ENCODE measurements around the gene HEPHL1.
"Not testable (repeated sequence)": the region's sequence is repeated elsewhere in the genome, so short reads cannot be mapped to it uniquely, and the experiment has no call there.

HEPHL1 gene

DNA sequence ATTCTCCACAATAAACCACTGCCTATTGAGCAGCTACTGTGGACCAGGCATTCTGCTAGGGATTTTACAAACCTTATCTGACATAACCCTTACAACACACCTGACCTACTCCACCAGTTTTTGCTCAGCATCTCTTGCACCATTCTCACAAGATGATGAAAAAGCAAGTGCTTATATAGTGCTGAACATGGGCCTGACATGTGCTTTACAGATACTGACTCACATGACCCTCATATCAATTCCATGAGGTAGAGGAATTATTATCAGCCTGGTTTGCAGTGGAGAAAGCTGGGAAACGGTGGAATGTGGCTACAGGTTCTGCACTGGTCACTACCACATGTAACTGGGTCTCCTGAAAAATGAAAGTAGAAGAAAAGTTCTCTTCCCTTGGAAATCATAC lies 69.9 kb downstream of the HEPHL1 start:
- no peak for DNase-seq

DNA sequence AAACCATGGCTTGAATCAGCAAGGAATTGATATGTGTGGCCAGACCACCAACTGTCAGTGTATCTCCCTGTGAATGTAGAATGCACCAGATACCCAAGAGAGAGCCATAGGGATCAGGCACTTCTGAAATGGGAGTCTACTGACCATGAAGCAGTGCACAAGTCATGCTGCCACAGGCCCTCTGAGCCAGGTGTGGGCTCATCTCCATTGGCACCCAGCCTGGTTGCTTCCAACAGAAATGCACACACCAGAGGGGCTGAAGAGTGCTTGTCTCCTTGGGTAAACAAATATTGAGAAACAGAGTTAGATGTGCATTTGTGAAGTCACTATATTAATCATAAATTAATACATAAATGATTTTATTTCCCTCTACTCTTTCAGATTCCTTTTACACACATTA lies 79.1 kb downstream of the HEPHL1 start:
- no peak for DNase-seq

DNA sequence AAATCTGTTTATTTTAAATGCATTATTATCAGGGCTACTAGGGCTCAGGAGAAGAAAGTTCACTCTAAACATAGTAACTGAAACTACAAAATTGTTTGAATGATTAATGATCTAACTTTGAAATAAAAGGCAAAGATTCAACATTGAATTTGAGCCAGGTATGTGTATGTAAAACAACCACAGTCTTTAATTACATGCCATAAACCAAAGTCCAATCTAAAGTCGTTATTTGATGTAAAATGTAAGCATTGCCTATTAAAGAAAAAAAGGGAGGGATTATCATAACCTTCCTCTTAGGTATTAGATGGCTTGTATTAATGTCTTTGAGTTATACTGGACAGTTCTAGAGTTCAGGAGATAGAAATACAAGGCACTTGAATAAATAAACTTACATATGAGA lies 82.3 kb downstream of the HEPHL1 start:
- no peak for DNase-seq

DNA sequence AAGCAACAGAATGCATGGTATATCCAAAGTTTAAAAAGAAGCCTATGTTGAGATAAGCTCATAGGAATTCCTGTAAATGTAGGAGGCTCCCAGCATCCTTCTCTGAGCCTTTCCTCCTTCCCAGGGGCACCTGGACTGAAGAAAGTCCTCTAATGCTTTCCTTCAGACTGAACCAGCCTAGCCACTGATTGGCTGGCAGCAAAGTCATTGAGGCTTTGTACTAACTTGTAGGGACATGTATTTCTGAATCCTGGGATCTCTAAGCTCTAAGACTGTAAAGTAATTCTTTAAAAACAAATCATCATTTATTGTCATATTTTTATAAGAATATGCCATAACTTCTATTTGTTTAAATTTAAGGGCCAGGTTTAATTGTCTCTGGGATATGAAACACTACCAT lies 83.6 kb downstream of the HEPHL1 start:
- DNase-seq = no peak

DNA sequence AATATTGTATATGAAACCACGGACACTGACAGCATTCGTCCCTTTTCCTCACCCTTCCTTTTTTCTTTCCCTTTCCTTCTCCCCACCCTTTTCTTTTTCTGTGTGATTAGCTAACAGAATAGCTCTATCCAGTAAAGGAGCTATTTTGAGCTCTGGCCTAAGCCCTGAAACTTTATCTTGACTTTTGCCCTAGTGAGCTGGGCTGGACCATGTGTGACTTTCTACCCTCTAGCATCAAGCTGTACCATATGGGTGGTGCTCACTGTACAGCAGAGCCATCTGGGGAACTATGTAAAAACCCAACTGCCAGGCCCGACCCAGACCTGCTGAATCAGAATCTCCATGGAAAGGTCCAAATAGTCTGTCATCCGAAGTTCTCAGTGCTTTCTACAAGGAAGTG lies 85.6 kb downstream of the HEPHL1 start:
- DNase-seq = no peak

DNA sequence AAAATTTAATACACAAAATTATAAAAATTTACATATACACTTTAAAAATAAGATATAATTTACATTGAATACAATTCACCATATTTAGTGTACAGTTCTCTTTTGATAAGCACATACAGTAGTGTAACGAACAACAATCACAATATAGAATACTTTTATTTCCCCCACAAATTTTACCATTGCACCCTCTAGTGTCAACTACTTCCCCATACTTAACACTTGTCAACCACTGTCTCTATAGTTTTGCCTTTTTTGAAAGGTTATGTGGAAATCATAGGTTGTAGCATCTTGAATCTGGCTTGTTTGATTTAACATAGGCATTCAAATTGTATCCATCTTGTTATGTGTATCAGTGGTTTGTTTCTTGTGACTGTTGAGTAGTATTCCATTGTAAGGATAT lies 86.2 kb downstream of the HEPHL1 start:
- DNase-seq = no peak

DNA sequence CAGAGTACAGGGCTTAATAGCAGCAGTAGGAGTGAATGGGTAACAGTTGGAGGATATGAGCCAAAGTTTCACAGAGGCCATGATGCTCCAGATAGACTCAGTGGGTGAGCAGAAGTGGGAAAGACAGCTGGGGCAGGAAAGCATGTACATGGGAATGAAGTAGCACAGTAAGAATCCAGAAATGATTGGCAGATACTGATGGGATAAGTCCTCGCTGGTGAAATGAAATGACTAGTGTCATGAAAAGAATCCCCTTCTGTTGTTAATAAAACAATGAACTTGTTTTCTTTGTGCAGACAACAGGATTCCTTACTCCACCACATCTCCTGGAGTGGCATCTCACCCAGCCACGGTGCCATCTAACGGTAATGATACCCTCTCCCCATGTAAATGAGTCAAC lies 90.1 kb downstream of the HEPHL1 start:
- no peak for DNase-seq

DNA sequence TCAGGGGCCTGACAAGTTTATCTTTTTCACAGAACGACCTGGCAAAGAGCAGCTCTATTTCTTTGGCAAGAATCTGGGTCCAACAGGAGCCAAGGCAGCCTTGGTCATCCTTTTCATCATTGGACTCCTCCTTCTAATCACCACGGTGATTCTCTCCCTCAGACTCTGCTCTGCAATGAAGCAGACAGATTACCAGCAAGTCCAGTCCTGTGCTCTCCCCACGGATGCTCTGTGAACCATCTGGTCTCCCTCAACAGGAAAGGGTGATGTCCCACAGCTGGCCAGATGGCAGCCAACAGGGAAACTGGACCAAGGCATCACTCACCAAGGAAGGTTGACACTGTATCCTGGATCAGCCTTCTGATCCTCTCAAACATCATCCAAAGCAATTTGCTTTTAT lies 90.5 kb downstream of the HEPHL1 start:
- no peak for DNase-seq

DNA sequence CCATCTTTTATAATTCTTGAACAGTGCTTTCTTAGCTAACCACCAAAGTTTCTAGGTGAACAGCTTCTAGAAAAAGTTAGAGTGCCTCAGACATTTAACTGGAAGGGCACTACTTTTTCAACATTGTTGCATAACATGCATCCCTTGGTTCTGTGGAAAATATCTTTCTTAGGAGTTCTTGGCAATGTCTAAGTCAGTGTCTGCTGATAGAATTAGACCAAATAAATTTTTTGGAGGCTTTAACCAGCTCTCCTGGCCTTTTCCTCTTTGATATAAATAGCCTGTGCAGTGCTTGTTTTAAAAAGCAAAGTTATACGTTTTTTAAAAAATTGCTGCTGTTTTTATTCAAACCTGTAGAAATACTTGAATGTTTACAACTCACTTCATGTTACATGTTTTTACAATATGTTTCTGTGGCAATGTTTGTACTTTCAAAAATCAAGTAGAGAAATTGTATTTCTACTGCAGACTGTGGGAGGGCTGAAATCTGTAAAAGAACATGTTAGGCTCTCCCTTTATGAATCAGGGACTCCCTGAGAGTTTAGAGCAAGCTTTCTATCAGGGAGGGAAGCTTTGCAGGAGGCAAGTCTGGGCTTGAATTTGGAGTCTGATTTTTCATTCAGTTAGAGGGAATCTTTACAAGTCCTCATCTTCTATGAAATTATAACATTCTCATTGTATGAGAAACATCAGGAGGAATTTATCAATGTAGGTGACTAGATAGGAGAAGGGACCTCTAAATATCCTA lies 91.2 kb downstream of the HEPHL1 start:
- DNase-seq = no peak

DNA sequence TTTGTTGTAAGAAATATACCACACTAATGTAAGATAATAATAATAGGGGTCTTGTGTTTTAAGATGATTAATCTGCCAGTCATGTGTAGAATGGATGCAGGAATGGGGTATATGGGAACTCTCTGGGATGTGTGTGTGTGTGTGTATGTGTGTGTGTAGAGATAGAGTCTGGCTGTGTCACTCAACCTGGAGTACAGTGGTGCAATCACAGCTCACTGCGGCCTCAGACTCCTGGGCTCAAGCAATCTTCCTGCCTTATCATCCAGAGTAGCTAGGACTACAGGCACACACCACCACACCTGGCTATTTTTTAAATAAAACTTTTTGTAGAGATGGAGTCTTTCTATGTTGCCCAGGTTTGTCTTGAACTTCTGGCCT lies 96.0 kb downstream of the HEPHL1 start:
- no peak for DNase-seq

DNA sequence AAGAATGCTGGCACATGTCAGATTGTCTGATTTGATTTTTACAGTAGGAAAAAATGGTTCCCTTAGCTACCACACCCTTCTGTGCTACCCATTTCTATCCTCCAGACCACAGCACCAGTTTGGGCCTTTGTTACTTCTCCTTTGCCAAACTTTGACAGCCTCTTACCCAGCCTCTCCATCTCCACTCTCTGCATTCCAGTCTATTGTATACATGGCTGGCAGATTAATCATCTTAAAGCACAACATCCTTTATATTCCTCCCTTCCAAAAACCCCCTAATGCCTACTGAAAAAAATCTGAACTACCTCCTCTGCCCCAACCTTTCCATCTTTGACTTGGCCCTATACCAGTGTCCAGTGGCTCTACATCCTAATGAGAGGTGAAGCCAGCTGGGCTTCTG lies 96.7 kb downstream of the HEPHL1 start:
- no peak for DNase-seq

DNA sequence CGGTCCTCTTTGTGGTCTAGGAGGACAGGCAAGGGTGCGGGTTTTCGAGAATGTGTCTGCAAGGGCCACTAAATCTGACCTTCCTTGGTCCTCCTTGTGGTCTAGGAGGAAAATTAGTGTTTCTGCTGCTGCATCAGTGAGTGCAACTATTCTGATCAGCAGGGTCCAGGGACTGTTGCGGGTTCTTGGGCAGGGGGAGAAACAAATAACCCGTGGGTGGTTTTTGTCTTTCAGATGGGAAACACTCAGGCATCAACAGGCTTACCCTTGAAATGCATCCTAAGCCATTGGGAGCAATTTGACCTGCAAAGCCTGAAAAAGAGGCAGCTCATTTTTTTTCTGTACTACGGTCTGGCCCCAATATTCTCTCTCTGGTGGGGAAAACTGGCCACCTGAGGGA lies 98.5 kb downstream of the HEPHL1 start:
- DNase-seq = not testable (repeated sequence)

DNA sequence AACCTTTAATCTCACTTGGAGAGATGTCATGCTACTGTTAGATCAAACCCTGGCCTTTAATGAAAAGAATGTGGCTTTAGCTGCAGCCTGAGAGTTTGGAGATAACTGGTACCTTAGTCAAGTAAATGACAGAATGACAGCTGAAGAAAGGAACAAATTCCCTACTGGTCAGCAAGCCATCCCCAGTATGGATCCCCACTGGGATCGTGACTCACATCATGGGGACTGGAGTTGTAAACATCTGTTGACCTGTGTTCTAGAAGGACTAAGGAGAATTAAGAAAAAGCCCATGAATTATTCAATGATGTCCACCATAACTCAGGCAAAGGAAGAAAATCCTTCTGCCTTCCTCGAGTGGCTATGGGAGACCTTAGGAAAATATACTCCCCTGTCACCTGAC lies 99.4 kb downstream of the HEPHL1 start:
- DNase-seq = not testable (repeated sequence)

DNA sequence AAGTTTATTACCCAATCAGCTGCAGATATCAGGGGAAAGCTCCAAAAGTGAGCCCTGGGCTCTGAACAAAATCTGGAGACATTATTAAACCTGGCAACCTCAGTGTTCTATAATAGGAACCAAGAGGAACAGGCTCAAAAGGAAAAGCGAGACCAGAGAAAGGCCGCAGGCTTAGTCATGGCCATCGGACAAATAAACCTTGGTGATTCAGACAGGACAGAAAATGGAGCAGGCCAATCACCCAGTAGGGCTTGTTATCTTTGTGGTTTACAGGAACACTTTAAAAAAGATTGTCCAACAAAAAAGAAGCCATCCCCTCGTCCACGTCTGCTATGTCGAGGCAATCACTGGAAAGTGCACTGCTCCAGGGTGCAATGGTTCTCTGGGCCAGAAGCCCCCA lies 99.8 kb downstream of the HEPHL1 start:
- no peak for DNase-seq

DNA sequence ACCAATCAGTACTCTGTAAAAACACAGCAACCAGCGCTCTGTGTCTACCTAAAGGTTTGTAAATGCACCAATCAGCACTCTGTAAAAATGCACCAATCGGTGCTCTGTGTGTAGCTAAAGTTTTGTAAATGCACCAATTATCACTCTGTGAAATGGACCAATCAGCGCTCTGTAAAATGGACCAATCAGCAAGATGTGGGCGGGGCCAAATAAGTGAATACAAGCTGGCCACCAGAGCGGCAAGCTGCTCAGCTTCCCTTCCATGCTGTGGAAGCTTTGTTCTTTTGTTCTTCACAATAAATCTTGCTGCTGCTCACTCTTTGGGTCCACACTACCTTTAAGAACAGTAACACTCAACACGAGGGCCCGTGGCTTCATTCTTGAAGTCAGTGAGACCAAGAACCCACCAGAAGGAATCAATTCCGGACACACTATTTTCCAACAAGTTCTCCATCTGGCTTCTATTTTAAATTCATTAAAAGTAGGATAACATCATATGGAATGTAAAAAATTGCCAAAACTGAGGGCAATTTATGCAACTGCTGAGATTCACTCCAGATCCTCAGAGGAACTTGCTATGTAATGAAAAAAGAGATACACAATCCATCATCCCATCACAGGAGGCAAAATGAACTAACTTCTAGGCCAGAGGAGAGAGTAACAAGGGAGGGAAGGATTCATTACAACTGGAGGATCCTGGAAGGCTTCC lies 104.4 kb downstream of the HEPHL1 start:
- DNase-seq = peak; percentile 41

DNA sequence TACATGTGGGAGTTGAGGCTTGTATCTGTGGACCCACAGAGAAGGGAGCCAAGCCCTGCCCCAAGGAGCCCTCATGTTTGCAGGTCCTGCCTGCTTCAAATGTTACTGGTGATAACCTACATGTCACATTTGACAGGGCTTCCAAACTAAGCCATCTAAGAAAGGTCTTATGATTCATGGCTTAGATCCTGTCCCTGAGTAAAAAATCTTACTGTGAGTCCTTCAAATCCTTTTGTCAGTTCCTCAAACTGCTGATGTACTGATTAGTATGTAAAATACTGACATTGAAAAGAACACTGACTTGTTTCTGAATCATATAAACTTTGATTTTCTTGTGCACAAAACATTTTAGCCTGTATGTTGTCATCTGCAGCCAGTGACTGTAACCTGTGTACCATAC lies 106.5 kb downstream of the HEPHL1 start:
- DNase-seq = no peak

DNA sequence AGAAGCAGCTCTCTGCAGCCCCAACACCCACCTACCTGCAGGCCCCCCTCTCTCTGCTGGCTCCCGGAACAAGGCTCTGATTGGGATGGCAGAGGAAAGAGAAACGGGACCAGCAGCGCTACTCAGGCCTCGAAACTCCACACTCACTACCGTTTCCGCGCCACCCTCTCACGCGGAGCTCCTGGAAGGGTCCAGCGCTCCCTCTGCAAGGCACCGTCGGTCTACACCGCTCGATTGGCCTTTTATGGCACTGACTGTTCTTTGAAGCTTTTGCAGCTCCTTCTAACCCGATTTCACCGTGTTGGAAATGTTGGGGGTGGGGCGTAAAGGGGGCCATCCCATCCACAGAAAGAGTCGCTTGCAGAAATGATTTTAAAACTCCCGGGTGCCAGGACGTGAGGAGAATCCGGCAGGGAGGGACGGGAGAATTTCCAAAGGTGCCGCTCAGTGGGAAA lies 107.2 kb downstream of the HEPHL1 start:
- DNase-seq = no peak

DNA sequence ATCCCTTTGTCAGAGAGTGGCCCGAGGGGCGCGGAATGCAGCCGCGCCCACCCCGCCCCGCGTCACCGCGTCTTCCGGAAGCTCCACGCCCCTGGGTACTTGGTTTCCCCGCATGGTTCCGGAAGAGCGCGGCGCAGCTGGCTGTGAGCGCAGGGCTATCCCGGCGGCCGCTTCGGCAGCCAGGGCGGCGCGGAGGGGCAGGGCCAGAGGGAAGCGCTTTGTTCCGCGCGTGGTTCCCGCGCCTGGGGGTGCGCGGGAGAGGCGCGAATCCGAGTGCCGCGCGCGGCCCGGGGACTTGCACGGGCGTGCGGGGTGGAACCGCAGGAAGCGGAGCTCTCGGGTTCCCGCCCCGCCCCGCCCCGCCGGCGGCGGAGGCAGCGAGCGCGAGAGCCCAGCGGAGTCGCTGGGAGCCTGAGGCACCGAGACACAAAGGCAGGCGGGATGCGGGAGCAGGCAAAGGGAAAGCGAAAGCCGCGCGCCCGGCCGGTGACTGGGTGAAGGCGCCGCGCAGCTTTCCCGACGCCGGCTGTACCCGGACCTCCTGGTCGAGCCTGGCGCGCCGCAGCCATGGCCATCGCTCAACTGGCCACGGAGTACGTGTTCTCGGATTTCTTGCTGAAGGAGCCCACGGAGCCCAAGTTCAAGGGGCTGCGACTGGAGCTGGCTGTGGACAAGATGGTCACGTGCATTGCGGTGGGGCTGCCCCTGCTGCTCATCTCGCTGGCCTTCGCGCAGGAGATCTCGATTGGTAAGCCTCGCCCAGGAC lies 107.8 kb downstream of the HEPHL1 start, which contains the start of gene PANX1:
TSS of gene PANX1 (plus strand) at position 96 of the 766 bp plus-strand sequence. CDS start at position 568, 472 bp downstream.
- DNase-seq = peak; percentile 76

DNA sequence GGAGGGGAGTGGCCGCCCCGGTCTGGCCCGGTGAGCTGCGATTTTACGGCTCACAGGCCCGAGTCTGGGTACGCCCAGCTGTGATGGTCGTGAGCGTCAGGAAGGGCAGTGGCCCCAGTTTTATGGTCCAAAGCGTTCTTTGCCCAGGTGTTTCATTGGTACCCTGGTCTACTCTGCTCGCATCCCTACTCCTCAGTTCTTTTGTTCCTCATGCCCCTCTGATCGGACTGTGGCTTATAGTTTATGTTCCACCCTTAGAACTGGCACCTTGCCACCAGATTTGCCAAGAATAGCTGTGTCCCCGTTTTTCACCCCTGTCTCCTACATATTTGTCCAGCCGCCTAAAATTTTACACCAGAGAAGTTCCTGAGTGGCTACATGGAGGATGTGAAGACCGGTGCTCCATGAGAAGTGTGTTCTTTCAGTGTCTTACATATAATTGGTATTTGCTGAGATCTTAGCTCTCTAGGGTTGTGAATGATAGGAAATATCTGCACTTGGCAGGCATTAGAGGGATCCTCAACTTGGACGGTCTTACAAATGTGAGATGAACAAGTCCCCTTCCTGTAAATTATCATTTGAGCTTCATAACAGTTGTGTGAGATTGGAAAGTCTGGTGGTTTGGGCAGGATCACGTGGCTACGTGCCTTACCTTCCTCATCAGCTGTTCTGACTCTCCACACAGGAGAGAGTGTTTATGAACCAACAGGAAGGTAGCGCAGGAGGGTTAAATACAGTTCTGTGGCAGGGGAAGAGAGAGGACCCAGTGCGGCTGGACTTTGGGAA lies 108.6 kb downstream of the HEPHL1 start:
- DNase-seq = no peak

DNA sequence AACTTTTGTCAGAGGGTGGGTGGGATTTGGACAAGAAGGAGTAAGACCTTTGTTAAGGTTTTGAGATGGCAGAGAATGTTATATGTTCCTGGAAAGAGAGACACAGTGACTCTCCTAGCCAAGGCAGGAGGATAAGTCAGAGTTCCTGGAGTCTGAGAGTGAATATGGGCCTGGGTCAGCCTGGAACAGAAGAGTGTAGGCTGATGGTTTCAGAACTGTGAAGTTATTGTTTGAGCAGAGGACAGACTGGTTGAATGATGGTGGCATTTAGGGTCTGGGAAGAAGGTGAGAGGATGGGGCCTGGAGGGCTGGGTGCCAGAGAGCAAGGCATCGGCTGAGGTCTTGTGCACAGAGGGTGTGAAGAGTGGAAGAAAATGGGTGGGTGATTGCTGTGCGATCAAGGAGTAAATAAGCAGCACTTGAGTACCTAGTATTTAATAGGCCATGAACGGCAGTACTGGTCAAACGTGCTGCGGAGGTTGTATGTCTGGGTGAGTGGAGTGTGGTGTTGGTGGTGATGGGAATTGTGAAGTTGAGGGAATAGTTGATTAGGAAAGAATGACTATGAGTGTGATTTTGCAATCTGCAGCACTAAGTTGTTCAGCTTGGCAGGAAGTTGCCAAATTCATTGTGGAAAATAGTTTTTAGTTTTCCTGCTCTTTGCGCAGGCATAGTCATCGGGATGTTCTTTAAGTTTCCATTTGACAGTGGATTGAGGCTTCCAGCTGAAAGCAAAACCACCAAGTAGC lies 109.3 kb downstream of the HEPHL1 start:
- no peak for DNase-seq

DNA sequence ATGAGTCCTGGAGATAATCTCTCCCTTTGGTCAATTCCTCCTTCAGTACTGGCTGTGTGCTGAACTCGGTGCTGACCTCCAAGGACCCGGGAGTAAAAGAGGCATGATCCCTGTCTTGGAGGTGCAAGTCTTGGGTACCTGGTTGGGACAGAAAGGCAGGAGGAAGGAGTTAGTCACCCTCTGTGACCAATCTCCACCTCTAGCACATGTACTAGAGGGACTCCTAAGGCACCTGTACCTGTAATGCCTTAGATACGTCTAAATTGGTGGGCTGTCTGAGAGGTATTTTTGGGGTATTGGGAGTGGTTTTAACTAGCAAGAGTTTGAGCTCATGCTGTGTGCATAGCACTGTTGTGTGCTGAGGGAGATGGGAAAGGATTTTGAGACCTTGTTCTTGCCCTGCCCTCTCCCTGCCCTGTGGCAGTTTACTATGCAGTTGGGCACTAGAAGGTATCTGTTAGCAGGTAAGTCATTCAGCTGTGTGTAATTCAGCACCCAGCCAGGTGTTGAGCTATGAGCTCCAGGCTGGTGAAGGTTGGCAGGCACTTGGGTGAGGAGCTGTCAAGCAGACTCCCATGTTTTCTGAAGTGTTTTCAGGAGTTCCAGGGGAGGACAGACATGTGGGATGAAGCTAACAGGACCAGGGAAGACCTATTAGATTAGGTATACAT lies 110.0 kb downstream of the HEPHL1 start:
- no peak for DNase-seq

DNA sequence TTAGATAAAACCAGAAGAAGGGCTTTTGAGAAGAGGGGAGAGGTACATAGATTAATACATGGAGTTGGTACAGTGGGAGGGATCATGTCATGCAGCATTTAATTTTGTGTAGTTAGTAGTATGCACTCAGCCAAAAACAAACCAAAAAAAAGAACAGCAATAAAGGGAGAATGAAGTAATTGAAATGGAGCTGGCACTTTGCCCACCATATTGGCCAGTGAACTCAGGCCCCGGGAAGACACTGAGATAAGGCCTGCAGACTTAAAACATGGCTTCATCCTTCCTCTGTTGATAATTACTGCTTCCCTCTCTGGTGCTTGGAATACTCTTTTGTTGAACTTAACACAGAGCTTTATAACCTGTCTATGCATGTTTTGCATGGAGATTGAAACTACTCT lies 110.6 kb downstream of the HEPHL1 start:
- DNase-seq = no peak

Data from activated CD4-positive, alpha-beta T cell treated with anti-CD3 and anti-CD28 coated beads for 48 hours (primary cell).